ENCODE results near the gene SRSF2.
"Not testable (repeated sequence)": the region's sequence is repeated elsewhere in the genome, so short reads cannot be mapped to it uniquely, and the experiment has no call there.

The SRSF2 gene

DNA sequence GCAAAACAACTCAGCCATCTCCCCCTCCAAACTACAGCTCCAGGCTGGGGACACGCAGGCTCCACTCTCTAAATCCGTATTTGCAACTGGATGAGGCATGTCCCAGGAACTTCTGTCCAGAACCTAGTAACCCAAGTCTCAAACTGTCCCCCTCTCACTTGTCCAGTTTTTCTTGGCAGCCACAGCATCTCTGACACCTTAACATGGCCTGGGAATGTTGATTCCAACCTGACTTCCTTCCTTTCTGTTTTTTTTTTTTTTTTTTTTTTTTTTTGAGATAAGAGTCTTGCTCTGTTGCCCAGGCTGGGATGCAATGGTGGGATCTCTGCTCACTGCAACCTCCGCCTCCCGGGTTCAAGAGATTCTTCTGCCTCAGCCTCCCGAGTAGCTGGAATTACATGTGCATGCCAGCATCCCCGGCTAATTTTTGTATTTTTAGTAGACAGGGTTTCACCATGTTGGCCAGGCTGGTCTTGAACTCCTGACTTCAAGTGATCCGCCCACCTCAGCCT, 38.6 kb downstream of the SRSF2 start:
- DNase-seq: not testable (repeated sequence)

DNA sequence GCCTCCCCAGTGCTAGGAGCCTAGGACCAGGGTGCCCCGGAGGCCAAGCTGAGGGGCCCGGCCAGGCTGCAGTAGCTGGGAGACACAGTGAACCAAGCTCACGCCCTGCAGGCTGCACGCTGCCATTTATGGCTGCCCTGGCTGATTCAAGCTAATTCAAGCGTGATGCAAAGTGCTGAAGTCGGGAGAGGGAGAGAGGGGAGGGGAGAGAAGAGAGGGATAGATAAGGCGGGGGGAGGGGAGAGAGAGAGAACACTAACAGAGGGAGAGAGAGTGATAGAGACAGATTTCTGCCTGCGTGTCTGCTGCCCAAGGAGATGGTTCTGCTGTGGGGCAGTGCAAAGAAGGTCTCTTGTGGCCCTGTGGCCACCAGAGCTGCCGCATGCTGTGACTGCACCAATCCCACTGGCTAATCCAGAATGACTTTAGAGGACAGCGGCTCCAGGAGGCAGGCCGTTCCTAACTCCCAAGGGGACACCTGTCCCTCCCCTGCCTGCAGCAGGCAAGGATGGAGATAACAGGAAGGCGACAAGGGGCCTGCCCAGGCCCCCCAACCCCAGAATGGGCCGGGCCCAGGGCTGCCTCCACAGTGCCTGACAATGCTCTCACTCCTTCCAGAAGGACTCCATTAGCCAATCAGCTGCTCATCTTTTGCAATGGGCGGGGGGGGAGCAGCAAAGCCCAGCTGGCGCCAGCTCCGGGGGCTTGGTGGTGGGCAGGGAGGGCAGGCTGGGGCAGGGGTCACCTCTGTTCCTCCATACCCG, 39.2 kb downstream of the SRSF2 start:
- DNase-seq: no peak

DNA sequence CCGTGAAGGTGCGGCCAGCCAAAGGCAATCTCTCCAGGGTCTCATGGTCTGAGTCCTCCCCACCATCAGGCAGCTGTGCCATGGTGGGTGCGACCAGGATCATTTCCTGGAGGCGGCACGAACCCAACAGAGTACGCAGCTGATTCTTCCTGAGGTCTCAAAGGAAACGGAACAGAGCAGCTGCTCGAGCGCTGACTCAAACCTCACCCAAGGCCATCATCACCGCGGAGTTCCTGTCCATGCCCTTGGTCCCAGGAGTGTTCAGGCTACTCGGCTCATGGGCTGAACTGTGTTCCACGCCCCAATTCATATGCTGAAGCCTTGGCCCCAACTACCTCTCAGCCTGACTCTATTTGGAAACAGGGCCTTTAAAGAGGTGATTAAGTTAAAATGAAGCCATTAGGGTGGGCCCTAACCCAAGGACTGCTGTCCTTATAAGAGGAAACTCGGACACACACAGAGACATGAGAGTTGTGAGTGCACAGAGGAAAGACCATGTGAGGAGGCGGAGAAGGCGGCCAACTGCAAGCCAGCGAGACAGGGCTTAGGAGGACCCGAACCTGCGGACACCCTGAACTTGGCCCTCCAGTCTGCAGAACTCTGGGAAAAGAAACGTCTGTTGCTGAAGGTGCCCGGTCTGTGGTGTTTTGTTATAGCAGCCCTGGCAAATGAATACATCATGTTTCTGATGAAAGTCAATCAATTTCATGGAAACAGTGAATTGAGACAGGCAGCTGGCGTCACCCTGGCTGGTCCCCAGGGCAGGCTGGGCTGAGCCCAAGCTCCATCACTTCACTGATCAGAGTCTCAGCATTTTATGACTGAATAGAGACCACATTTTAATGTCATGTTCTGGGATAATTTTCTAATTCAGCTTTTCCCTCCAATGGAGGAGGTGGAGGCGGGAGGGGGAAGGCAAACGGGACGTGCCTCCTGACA, 40.1 kb downstream of the SRSF2 start:
- DNase-seq: no peak

DNA sequence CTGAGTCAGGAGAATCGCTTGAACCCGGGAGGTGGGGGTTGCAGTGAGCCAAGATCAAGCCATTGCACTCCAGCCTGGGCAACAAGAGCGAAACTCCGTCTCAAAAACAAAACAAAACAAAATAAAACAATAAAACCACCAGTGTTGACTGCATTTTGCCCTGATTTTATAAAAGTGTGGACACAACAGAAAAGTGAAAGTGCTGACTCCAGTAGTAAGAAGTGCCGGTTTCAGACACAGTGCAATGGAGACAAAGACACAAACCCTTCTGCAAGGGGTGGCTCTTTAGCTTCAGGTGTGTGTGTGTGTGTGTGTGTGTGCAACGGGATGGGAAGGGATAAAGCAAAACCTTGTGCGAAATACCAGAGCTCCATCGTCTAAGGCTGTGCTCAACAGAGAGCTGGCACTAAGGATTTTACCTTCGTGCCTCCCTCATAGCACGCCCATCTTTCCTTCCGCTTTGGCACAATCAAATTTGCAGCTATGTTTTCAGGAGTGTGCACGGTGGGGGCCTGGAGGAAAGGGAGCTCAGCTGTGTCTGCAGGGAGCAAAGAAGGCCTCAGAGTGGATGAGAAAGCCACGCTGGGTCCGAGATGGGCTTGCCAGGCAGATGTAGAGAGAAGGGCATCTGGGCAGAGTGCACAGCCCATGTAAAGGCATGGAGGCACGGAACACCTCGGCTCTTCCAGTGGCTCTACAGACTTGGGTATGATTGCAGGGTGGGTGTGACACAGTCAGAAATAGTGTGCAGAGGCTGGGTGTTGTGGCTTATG, 41.9 kb downstream of the SRSF2 start:
- no peak for DNase-seq

DNA sequence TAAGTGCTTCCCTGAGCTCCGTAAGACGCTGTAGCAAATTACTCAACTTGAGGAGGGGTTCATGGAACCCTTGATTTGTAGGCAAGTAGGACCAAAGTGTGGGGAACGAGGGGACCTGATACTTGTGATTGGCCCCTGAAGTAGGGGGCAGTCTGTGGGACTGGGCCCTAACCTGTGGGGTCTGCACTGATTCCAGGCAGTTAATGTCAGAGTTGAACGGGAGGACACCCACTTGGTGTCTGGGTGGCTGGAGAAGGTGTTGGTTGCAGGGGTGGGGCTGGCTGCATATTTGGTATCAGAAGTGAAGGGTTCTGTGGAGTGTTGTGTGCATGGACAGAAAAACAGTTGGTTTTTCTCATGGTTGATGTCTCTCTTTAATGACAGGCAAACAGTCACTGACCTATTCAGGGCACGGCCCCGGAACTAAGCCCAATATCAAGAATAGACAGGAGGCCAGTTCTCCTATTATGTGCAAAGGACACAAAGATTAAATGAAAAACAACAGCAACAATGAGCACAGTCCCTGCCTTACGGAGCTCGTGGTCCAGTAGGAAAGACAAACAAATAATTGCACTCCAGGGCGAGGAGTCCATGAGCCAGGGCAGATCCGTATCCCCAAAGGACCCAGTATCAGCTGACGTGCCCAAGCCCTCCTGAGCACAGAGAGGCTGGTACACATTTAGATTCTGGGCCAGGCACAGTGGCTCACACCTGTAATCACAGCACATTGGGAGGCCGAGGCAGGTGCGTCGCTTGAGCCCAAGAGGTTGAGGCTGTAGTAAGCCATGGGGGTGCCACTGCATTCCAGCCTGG, 45.5 kb downstream of the SRSF2 start:
- DNase-seq: no peak

DNA sequence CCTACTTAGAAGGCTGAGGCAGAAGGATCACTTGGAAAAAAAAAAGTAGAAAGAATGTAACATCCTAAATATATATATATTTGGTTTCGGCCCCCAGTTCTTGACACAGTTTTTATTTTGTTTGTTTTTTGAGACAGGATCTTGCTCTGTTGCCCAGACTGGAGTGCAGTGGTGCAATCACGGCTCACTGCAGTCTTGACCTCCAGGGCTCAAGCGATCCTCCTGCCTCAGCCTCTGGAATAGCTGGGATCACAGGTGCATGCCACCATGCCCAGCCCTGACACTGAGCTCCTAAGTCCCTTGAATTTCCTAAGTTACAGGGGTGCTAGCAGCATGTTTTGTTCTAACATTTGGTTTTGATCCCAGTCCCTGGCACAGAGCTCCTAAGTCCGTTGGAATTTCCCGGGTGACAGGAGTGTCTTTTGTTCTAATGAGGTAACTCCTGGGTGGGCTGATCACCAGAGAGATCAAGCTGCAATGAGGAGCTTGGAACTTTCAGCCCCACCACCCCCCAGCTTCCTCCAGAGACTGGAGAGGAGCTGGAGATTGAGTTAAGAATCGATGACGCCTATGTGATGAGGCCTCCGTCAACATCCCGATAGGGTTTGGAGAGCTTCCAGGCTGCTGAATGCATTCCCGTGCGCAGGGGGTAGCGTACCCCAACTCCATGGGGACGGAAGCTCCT, 46.4 kb downstream of the SRSF2 start:
- DNase-seq: no peak

DNA sequence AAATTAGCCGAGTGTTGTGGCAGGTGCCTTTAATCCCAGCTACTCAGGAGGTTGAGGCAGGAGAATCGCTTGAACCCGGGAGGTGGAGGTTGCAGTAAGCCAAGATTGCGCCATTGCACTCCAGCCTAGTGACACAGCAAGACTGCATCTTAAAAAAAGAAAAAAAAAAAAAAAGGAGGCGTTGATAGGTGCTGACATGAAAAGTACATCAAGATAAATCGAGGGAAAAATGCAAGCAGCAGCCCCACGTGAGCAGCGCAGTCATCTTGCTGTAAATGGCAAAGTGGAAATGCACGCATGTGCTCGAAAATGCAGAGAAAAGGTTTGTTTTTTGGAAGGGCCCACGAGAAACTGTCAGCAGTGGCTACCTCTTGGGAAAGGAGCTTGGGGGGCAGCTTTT, 47.3 kb downstream of the SRSF2 start:
- no peak for DNase-seq

DNA sequence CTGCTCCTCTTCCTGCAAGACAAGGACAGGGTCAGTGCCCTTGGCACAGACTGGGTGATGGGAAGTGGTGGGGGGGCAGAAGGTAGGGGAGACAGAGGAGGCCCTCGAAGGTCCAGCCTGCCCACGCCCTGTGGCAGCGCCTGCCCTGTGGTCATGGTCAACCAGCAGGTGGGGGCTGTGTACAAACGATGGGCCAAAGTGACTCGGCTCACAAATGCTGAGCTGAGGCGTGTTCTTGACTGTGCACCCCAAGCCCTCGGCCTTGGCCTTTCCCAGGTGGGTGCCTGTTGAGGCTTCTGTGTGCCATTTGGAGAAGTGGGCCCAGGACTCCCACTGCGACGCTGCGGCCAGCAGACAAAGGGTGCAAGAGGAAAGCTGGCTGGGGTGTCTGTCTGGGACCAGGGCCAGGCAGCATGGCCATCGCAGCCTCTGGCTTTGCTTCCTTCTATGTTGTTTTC, 48.9 kb downstream of the SRSF2 start:
- DNase-seq: no peak

DNA sequence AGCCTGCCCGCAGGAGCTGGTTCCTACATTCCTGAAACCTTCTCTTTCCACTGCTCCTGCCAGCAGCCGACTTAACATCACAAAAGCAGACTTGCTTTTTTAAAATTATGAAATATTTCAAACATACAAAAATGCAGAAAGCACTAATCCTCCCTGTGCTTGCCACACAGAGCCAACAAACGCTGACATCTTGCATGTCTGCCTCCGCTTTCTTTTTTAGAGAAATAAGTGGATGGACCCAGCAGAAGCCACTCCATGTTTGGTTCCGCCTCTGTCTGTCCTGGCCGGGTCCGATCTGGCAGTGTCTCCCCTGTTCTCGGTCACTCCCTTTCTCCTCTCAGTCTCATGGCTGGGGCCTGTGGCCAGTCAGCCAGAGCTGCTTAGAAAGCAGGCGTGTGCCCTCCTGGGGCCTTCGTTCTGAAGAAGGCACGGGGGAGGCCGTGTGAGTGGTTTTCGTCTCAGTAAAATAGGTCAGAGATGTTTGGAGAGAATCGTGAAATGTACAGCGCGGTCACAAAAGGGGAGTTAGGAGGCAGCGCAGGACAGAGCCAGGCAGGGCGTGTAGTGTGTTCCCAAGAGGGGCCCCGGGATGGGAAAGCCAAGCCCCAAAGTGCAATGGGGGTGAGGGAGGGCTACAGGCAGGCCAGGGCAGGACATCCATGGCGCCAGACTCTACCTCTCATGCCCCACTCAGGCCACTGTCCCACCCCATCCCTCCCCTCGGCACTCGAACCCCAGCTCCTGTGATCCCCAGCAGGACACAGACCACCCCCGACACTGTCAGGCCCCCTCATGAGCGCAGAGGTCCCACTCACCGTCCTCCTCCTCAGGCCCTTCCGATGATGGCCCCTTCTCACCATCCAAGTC, 49.6 kb downstream of the SRSF2 start:
- no peak for DNase-seq

DNA sequence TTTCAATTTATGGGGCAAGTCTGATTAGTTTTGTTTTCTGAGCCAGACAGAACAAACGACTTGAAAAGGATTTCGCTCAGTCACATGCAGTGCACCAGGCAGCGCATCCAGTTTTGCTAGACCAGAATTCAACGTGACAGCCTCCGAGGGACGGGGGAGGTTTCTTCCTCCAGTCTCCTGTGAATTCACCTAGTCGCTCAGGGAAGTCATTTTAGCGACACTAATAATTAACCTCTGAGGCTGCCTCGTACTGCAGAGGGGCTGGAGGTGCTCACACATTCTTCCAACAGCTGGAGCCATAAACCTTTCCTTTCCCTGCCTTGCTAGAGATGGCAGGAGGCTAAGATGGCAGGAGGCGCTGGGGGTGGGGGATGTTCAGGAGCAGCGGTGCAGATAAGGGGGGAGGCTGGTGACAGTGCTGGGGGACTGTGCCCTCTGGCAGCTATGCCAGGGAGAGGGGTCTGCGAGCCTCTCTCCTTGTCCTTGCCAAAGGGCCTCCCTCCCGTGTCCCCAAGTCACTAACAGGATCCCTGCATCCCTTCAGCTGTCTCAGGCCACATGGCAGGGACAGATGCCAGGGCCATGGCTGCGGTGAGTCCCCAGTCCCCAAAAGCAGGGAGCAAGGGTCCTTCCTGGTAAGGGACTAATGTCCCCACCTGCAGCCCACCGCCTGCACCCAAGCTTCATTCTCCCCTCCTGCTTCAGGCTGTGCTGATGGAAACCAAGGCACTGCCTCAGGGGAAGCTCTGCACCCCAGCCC, 50.4 kb downstream of the SRSF2 start:
- DNase-seq: no peak

DNA sequence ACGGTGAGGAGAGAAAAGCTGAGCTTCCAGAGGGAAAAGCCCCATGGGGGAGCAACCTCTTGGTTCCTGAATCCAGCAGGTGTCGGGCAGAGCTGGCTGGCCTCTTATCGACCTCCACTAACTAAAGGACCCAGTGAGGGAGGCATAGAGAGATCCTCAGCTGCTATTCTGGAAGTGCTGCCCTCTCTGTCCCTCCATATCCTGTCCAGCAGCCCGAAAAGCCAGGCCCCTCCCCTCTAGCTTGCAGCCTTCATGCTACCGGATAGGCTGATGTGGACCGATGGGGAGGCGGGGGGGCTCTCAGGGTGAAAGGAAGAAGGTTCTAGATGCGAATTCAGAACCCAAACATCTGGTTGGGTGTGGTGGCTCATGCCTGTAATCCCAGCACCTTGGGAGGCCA, 51.3 kb downstream of the SRSF2 start:
- DNase-seq: no peak

DNA sequence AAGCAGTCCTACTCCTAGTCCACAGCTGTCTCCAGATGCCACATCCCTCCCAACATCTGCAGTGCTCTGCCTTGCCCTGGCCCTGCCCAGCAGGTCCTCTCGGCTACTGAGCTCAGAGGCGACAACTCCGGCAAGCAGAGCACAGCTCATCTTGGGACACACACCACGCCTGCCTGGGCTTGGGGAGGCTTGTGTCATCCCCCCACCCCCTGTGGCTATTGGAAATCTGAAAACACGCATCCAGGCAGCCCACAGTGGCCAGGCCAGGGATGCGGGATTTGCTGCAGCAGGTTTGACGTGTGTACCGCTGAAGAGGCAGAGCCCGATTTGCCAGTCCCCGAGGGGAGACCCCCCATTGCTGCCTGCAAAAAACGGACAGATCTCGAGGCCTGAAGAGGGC, 51.8 kb downstream of the SRSF2 start:
- no peak for DNase-seq

DNA sequence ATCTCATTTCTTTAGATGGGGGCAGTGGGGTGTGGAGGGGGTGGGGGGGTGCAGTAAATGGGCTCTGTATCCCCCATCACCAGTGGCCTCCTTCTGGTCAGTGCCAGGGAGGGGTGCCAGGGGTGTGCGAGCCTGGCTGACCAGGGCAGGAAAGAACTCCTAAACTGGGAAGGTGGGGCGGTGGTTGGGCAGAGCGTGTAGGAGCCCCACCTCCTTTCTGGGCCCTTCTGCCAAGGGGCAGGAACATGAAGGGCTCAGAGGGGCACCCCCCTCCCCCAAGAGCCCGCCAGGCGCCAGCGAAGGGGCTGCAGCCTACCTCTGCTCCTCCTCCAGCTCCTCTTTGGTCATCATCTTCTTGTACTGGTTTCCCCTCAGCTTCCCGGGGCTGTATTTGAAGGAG, 52.4 kb downstream of the SRSF2 start:
- no peak for DNase-seq
